HG03575 (cell line): ENCODE data around the gene JUND.

Experiments used
- ATAC-seq: cut with Tn5 transposase; IDR thresholded peaks from one replicate; pipeline ENCODE4 v1.9.1; 2021; ENCODE audit not compliant: unreplicated experiment, insufficient number of reproducible peaks, low FRiP score; ENCODE audit errors: extremely low read depth

Gene JUND

DNA sequence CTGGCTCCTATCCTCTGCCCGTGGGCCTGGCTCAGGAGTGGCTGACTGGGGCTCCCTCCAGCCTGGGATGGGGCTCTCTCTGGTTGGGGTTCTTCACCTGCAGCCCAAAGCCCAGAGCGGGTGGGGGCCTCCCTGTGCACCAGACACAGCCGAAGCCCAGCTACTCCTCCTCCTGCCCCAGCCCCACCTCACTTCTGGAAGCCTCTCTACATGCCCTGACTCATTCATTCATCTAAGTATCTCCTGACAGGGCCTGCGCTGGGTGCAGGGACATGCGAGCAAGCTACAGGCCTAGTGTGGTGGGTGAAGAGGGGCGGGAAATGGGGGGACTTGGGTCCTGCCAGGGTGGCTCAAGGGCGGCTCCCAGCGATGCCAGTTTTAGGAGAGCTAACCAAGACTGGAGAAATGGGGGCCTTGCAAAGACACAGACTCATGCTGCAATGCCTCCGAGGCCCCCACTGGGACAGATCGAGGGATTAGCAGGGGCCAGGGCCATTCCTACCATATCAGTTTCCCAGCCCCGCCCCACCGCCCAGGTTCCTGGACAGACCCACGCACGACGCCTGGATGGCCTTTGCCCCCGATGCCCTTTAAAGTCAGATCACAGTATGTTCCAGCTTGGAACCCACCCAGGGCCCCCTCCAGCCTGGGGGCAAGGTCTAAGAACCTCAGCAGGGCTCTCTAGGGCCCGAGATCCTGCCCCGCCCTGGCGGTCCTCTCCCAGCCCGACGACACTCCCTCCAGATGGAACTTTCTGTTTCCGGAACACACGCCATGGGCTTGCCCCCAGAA is 28.9 kb upstream of the JUND start:
- no peak for ATAC-seq

DNA sequence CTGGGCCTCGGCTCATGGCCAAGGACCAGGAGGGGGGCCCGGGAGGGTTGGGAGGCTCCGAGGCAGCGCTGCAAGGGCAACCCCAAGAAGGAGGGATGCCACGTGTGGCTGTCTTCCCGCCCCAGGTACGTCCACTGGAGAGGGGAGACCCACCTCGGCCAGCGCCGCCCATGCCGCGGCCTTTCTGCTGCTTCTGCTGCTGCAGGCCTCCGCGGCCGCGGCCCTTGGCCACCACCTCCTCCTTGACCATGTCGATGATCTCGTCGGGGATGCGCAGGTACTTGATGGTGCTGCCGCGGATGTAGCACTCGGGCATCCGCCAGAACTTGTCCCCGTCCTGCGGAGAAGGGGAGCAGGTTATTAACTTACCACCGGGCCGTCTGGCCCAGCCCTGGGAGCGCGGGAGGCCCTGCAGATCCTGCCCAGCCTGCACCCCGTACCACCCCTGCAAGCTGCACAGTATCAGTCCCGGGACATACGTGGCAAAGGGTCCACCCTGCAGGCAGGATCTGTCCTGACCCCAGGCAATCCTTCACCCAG is 28.2 kb upstream of the JUND start:
- ATAC-seq: no peak

DNA sequence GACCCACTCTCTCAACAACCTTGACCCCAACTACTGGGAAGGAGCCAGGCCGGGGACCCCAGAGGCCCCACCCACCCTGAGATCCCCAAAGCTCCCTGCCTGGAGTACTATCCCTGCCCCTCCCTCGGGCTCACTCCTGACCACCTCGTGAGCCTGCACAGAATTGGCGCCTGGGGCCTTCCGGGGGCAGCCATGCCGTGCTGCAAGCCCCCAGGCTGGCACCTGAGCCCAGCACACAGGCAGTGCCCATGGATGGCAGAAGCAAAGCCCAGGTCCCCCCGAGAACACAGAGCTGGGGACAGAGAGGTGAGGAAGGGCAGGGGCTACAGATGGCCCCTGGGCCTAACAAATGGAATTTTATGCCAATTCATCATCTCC is 27.5 kb upstream of the JUND start:
- no peak for ATAC-seq

DNA sequence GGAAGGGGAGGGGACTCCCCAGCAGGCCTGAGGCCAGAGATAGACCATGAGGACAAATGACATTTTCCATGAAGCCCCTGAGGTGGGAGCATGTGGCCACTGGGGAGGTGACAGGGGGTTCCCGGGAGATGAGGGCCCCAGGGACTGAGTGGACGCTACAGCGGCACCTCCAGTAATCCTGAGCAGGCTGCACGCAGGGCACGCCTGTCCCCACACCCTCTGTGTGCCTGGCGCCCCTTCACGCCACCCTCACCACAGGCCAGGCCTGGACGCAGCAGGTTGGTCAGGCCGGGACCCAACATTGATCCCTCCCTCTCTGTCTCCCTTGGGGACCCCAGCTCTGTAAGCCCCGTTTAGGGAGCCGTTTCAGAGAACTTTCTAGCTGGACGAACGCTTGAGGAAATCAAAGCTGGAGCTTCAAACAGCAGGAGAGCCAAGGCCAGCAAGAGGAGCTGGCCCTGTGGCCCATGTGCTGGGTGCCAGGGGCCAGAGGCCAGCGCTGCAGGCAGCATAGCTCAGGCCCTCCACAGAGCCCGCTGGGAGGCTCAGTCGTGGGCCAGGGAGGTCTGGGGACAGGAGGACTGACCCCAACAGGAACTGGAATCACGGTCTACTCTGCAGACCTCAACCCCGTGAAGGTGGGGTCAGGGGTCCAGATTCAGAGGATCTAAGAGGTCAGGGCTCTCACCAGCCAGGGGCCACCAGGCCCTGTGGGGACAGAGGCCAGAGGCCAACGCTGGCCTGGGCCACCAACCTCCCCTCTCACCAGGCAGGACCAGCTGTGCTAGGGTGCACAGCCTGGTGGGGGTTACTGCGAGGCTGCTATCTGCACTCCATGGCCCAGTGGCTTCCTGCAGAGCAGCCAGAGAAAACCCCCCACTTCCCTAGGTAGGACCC is 26.9 kb upstream of the JUND start:
- no peak for ATAC-seq

GRCh38 chr19:18307271-18307681 is 25.9 kb upstream of the JUND start:
- ATAC-seq: no peak

GRCh38 chr19:18306888-18307260 is 25.5 kb upstream of the JUND start:
- ATAC-seq: no peak

DNA sequence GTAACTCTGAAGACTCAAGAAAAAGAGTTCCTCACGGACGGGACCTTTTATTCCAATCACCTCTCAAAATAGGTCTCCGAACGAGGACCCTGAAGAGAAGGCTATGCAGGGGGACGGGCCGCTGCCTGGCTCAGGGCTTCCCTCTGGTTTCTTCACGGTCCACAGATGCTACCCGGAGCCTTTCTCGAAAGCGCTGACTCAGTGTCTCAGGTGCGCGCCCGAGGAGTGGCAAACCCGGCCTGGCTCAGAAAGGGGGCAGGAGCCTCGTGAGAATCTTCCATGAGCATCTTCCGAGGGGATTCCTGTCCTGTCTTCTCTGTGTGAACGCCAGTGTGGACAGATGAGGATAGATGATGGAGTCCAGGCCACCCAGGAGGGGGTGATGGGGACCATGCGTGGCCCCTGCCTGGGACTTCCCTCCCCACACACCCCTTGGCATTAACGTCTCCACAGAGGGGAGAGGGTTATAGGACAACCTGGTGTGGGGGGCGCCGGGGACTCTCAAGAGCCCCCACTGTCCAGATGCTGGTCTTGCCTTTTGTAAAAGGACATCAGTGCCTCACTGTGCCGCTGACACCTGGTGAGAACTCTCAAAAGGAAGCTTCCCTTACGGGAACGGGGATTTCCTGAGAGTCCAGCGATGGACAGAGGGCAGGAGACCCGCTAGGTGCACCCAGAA is 24.9 kb upstream of the JUND start:
- ATAC-seq: no peak

- no peak for ATAC-seq
Observed at GRCh38 chr19:18304458-18305310, 23.3 kb upstream of the JUND start.

DNA sequence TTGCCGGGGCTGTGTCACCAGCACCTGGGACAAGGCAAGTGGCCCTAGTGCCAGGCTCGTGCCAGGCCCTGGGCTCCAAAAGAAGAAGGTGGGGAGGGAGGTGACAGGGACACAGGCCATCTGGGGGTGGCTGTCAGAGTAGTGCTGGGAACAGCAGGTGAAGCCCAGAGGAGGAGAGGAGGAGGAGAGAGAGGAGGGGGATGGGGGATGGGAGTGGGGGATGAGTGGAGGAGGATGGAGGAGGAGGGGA is 22.7 kb upstream of the JUND start:
- no peak for ATAC-seq

DNA sequence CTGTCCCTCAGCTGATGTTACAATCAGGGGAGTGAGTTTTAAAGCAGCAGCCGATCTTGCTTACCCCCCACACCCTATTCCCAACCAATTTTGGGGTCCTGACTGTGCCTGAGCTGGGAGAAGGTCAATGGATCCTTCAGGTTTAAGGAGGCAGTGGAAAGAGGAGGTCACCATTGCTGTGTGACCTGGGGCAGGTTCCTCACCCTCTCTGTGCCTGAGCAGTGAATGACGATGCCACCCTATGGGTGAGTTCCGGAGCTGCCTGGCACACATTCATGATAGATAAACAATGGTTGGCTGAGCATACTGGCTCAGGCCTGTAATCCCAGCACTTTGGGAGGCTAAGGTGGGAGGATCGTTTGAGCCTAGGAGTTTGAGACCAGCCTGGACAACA is 20.3 kb upstream of the JUND start:
- no peak for ATAC-seq

- ATAC-seq: no peak
Observed at GRCh38 chr19:18300930-18301717, 19.7 kb upstream of the JUND start.

GRCh38 chr19:18299654-18300053 is 18.2 kb upstream of the JUND start:
- no peak for ATAC-seq

- no peak for ATAC-seq
Observed at GRCh38 chr19:18298601-18299000, 17.2 kb upstream of the JUND start.

DNA sequence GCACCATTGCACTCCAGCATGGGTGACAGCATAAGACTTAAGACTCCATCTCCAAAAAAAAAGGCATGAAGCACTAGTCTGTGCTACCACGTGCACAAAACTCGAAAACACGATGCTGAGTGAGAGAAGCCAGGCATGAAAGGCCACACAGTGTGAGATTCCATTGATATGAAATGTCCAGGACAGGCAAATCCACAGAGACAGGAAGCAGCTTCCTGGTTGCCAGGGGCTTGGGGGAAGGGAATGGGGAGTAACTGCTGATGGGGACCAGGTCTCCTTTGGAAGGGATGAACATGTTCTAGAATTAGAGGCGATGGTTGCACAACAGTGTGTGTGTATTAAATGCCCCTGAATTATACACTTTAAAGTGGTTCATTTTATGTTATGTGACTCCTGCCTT is 15.9 kb upstream of the JUND start:
- no peak for ATAC-seq

DNA sequence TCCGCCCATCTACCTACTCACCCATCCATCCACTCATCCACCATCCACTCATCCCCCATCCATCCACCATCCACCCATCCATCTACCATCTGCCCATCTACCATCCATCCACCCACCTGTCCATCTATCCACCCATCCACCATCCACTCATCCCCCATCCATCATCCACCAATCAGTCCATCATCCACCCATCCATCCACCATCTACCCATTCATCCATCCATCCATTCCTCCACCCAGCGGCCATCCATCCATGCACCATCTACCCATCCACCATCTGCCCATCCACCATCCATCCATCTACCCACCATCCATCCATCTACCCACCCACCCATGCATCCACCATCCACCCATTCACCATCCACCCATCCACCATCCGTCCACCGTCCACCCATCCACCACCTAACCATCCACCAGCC is 13.6 kb upstream of the JUND start:
- ATAC-seq: no peak

GRCh38 chr19:18294467-18294864 is 13.0 kb upstream of the JUND start:
- no peak for ATAC-seq

GRCh38 chr19:18293642-18294466 is 12.4 kb upstream of the JUND start:
- no peak for ATAC-seq
